HEK293T (cell line): ENCODE data around the gene CERS4.

ENCODE experiments used
- CTCF ChIA-PET: fragments of 350-600 bp; formaldehyde crosslinking; extraction: SDS; loops from one replicate; lab custom pipeline; 2021; ENCODE audit warnings: antibody characterized with exemption, inconsistent platforms; lab: Yijun Ruan, JAX
- POLR2A ChIA-PET: fragments of 350-600 bp; formaldehyde crosslinking; extraction: SDS; loops from one replicate; lab custom pipeline; 2020; ENCODE audit warnings: antibody characterized with exemption, inconsistent platforms; lab: Yijun Ruan, JAX
- DNase-seq: peaks from one replicate; pipeline ENCODE4 v3.0.0; 2012; ENCODE audit warnings: mixed read lengths; ENCODE audit errors: extremely low spot score
- ARNT ChIP-seq: fragments of 450-650 bp; IDR thresholded peaks from 2 replicates; pipeline ENCODE4 v1.6.1; 2017; ENCODE audit warnings: mild to moderate bottlenecking
- BHLHE40 ChIP-seq: fragments of 450-650 bp; IDR thresholded peaks from 2 replicates; pipeline ENCODE4 v1.6.1; 2016; ENCODE audit warnings: mild to moderate bottlenecking, moderate library complexity, borderline replicate concordance
- CTBP1 ChIP-seq: fragments of 450-650 bp; IDR thresholded peaks from 2 replicates; pipeline ENCODE4 v1.6.1; 2016; ENCODE audit warnings: borderline replicate concordance
- ELF4 ChIP-seq: fragments of 450-650 bp; IDR thresholded peaks from 2 replicates; pipeline ENCODE4 v1.6.1; 2017; ENCODE audit warnings: antibody characterized with exemption
- FOXA1 ChIP-seq: fragments of 450-650 bp; IDR thresholded peaks from 2 replicates; pipeline ENCODE4 v1.6.1; 2016; ENCODE audit warnings: mild to moderate bottlenecking
- FOXK2 ChIP-seq: fragments of 450-650 bp; IDR thresholded peaks from 2 replicates; pipeline ENCODE4 v1.6.1; 2016; ENCODE audit warnings: mild to moderate bottlenecking
- FOXM1 ChIP-seq: fragments of 450-650 bp; IDR thresholded peaks from 2 replicates; pipeline ENCODE4 v1.6.1; 2017; ENCODE audit warnings: mild to moderate bottlenecking, borderline replicate concordance
- HDGF ChIP-seq: fragments of 450-650 bp; IDR thresholded peaks from 2 replicates; pipeline ENCODE4 v1.6.1; 2017; ENCODE audit warnings: antibody characterized with exemption, borderline replicate concordance
- L3MBTL2 ChIP-seq: fragments of 450-650 bp; conservative IDR thresholded peaks from 2 replicates; pipeline ENCODE4 v1.6.1; 2016; ENCODE audit warnings: mild to moderate bottlenecking
- LEF1 ChIP-seq: fragments of 450-650 bp; IDR thresholded peaks from 2 replicates; pipeline ENCODE4 v1.6.1; 2017; ENCODE audit warnings: mild to moderate bottlenecking, borderline replicate concordance
- NFRKB ChIP-seq: fragments of 450-650 bp; IDR thresholded peaks from 2 replicates; pipeline ENCODE4 v1.6.1; 2016; ENCODE audit warnings: mild to moderate bottlenecking, moderate library complexity
- SP1 ChIP-seq: fragments of 450-650 bp; IDR thresholded peaks from 2 replicates; pipeline ENCODE4 v1.6.1; 2017
- SUZ12 ChIP-seq: fragments of 450-650 bp; IDR thresholded peaks from 2 replicates; pipeline ENCODE4 v1.6.1; 2016; ENCODE audit warnings: mild to moderate bottlenecking
- TARDBP ChIP-seq: fragments of 450-650 bp; IDR thresholded peaks from 2 replicates; pipeline ENCODE4 v1.6.1; 2016
- ZNF384 ChIP-seq: fragments of 450-650 bp; IDR thresholded peaks from 2 replicates; pipeline ENCODE4 v1.6.1; 2016
- TF ChIP-seq, protein P1 (sequence below): fragments of 450-650 bp; IDR thresholded peaks from 2 replicates; pipeline ENCODE4 v1.6.1; 2016

Gene CERS4

DNA sequence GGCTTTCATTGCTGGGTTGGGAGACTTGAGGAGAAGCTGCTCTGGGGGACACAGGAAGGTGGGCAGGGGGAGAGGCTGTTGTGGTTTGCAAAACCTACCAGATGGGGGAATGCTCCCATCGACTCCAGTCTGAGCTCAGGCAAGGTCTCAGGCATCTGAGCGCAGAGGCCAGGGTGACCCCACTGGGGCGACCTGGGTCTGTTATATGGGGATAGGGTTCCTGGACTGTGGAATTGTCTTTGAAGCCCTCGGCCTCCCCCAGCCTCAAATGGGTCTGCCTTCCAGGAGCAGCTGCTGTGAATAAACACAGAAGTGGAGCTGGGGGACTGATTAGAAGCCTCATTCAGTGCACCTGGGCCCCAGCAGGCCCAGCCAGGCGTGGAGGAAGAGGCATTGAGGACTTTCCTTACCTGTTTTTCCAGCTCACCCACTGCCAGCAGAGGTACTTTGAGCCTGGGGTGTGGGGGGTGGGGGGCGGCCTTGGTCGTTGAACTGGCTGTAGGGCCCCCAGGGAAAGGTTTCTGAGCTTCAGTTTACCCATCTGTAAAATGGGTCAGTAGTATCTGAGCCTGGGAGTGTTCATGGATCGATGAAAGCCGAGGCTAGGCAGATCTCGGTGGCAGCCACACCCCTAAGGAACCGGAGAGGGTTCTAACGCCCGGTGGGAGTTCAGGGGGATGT lies 1.4 kb downstream of the CERS4 start:
- ChIA-PET POLR2A (interaction anchor here (0.8 kb wide), 1 partner anchor 26 kb away, joined by 3 read pairs; no protein-coding TSS in a partner anchor), CTCF (no interaction called here)
- DNase-seq = no peak

GRCh38 chr19:8212212-8212611 lies 3.0 kb downstream of the CERS4 start:
- ChIA-PET CTCF (no interaction called here), POLR2A (no interaction called here)
- TF ChIP-seq ARNT (no peak), FOXA1 (no peak), NFRKB (no peak), L3MBTL2 (no peak), FOXK2 (no peak), CTBP1 (no peak), ELF4 (no peak), HDGF (no peak), LEF1 (no peak), SUZ12 (no peak), ZNF384 (no peak), TARDBP (no peak), FOXM1 (no peak)
- TF ChIP-seq, protein P1, sequence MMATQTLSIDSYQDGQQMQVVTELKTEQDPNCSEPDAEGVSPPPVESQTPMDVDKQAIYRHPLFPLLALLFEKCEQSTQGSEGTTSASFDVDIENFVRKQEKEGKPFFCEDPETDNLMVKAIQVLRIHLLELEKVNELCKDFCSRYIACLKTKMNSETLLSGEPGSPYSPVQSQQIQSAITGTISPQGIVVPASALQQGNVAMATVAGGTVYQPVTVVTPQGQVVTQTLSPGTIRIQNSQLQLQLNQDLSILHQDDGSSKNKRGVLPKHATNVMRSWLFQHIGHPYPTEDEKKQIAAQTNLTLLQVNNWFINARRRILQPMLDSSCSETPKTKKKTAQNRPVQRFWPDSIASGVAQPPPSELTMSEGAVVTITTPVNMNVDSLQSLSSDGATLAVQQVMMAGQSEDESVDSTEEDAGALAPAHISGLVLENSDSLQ = no peak
- no peak for DNase-seq

More for the DNA sequence above, 1.4 kb downstream of the CERS4 start:
- TF ChIP-seq NFRKB (no peak), FOXA1 (no peak), L3MBTL2 (no peak), FOXM1 (no peak), CTBP1 (no peak), ZNF384 (no peak), LEF1 (no peak), TARDBP (no peak), SP1 (no peak)

- no peak for DNase-seq
- ChIA-PET CTCF (no interaction called here), POLR2A (no interaction called here)
- no peak for TF ChIP-seq ARNT
- TF ChIP-seq NFRKB = no peak
- TF ChIP-seq FOXA1 = no peak
- no peak for TF ChIP-seq TARDBP
- no peak for TF ChIP-seq L3MBTL2
Measured at GRCh38 chr19:8212916-8213315, 3.7 kb downstream of the CERS4 start.

DNA sequence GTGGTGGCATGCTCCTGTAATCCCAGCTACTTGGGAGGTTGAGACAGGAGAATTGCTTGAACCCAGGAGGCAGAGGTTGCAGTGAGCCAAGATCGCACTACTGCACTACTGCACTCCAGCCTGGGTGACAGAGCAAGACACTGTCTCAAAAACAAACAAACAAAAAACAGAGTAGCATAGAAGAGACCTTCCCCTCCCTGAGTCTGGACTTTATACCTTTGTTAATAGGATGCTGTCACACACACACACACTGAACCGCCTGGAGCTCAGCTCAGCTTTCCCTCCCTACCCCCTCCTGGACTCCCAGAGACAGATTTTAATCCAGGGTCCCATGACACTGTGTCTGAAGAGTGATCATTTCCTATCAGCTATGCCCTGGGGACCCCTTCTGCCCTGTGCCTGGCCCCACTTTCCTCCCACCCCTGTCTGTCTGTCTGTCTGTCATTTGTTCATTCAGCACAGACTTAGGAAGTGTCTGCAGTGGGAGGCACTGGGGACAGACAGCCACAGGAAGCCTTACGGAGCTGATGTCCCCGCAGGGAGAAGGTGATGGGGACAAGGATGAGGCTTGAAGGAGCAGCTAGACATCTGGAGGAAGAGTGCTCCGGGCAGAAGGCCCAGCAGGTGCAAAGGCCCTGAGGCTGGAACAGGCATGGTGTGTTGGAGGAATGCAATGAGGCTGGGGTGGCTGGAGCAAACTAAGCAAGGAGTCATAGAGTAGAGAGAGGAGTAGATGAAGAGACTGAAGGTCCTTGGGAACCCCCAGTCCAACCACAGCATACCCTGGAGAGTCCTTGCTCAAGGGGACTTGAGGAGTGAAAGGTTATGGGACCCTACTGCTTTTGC lies 4.9 kb downstream of the CERS4 start:
- CTCF ChIA-PET = no interaction called here

GRCh38 chr19:8214802-8215201 lies 5.6 kb downstream of the CERS4 start:
- no peak for DNase-seq
- TF ChIP-seq ZNF384 = no peak
- TF ChIP-seq, protein P1 = no peak
- no peak for TF ChIP-seq SP1
- TF ChIP-seq FOXM1 = no peak
- TF ChIP-seq NFRKB = no peak
- TF ChIP-seq ARNT = no peak
- no peak for TF ChIP-seq L3MBTL2
- TF ChIP-seq LEF1 = no peak
- no peak for TF ChIP-seq SUZ12
- no peak for TF ChIP-seq FOXK2
- TF ChIP-seq HDGF = no peak
- TF ChIP-seq TARDBP = no peak
- no peak for TF ChIP-seq BHLHE40
- TF ChIP-seq FOXA1 = no peak
- no peak for TF ChIP-seq CTBP1
- TF ChIP-seq ELF4 = no peak
- POLR2A ChIA-PET = interaction anchor here (1.0 kb wide), 1 partner anchor 10 kb away, joined by 3 read pairs; no protein-coding TSS in a partner anchor
- CTCF ChIA-PET = no interaction called here

More for the DNA sequence above, 4.9 kb downstream of the CERS4 start:
- POLR2A ChIA-PET = interaction anchor here (1.0 kb wide), 1 partner anchor 11 kb away, joined by 3 read pairs; no protein-coding TSS in a partner anchor
- no peak for DNase-seq
- TF ChIP-seq, protein P1 = no peak
- TF ChIP-seq ARNT = no peak
- TF ChIP-seq HDGF = no peak
- TF ChIP-seq FOXA1 = no peak
- TF ChIP-seq L3MBTL2 = no peak
- TF ChIP-seq FOXM1 = no peak
- no peak for TF ChIP-seq SP1
- TF ChIP-seq CTBP1 = no peak
